ENCODE measurements around the gene TSSK2. TPM values are rescaled to one million over a fixed set of nuclear protein-coding genes. Genes with fewer than 3 reads are reported as not detected.

TSSK2 gene
- total and polyA plus RNA-seq, 2 of the 8 experiments (the other 6 are each of a cell fraction or from before 2014, with no cell fraction given): not detected

DNA sequence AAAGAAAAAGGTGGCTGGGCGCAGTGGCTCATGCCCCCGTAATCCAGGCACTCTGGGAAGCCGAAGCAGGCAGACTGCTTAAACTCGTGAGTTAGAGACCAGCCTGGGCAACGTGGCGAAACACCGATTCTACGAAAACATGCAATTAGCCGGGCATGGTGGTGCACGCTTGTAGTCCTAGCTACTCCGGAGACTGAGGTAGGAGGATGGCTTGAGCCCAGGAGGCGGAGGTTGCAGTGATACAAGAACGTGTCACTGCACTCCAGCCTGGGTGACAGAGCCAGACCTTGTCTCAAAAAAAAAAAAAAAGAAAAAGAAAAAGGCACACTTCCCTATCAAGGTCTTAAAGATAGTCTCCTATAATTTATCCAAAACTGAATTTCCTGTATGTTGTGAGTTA, 48.3 kb upstream of the TSSK2 start:
- Histone ChIP-seq H2AK5ac (ENCODE audit: low read depth, low read length) (no peak overlapping the region), H3K56ac (replicated peaks; ENCODE audit: insufficient read length, low read depth, low read length) (no peak overlapping the region), H2BK15ac (ENCODE audit: low read length) (no peak overlapping the region), H2BK20ac (ENCODE audit: low read length) (no peak overlapping the region), H2BK12ac (ENCODE audit: low read depth, low read length) (no peak overlapping the region), H3K23me2 (ENCODE audit: low read depth, low read length) (no peaks in the 10 kb centered on the region), H3K4me3 (ENCODE audit: extremely low read depth in 1 of 4, insufficient read depth in 2 of 4, low read depth in 3 of 4, low read length in 4 of 4) (no peak overlapping the region), H3K18ac (ENCODE audit: extremely low read depth, low read length) (no peak overlapping the region), H3K14ac (ENCODE audit: insufficient read length) (no peak overlapping the region), H2BK5ac (ENCODE audit: low read depth, low read length) (no peak overlapping the region), H3K9me3 (ENCODE audit: insufficient read depth in 2 of 2, low read depth in 1 of 2, low read length in 1 of 2) (peaks cover 0 to 6% of the 10 kb centered on the region in 2 experiments; a peak in 1 of 4 replicates), H2AFZ (ENCODE audit: low read length) (no peak overlapping the region), H3K27ac (ENCODE audit: low read depth, low read length) (no peak overlapping the region), H3K9ac (replicated peaks in 1 of 4; ENCODE audit: extremely low read depth in 1 of 4, low read depth in 3 of 4, low read length in 3 of 4) (no peak overlapping the region), H3K79me1 (ENCODE audit: low read depth, low read length) (no peaks in the 10 kb centered on the region; the same call in 1 of the 2 replicates), H3K27me3 (replicated peaks in 1 of 4; ENCODE audit: control insufficient read depth in 3 of 4, extremely low read depth in 1 of 4, insufficient read depth in 3 of 4, low read length in 3 of 4) (no peaks in the 10 kb centered on the region), H4K91ac (replicated peaks; ENCODE audit: insufficient read length, low read length) (no peak overlapping the region), H3K23ac (ENCODE audit: insufficient read length) (no peak overlapping the region), H3K4me1 (replicated peaks in 1 of 4; ENCODE audit: control insufficient read depth in 3 of 4, insufficient read depth in 4 of 4, low read length in 3 of 4) (peaks cover 0 to 3% (median 0%) of the 10 kb centered on the region in 4 experiments; a peak in 1 of 7 replicates), H4K5ac (ENCODE audit: insufficient read length, low read depth, low read length) (no peak overlapping the region), H3K4ac (replicated peaks; ENCODE audit: insufficient read length, low read depth, low read length) (no peak overlapping the region), H4K20me1 (replicated peaks in 1 of 2; ENCODE audit: control insufficient read depth in 1 of 2, insufficient read depth in 2 of 2, low read length in 2 of 2) (peaks cover 5 to 7% of the 10 kb centered on the region in 2 experiments), H3K79me2 (ENCODE audit: control insufficient read depth in 1 of 2, insufficient read depth in 2 of 2, low read length in 2 of 2) (peaks cover 0 to 6% of the 10 kb centered on the region in 2 experiments; a peak in 2 of 4 replicates), H4K8ac (ENCODE audit: extremely low read depth, insufficient read depth, low read length) (no peak overlapping the region), H3K4me2 (ENCODE audit: insufficient read depth in 1 of 2, low read depth in 2 of 2, low read length in 2 of 2) (no peak overlapping the region), H3K36me3 (ENCODE audit: control insufficient read depth in 2 of 4, insufficient read depth in 4 of 4, low read length in 3 of 4) (peaks cover 0 to 6% (median 2%) of the 10 kb centered on the region in 4 experiments; a peak in 2 of 8 replicates), H2BK120ac (replicated peaks; ENCODE audit: low read depth, low read length) (no peak overlapping the region)
- no peak for DNase-seq (ENCODE audit: low read depth in 1 of 2, low spot score in 2 of 2)
- CTCF ChIA-PET (ENCODE audit: partially characterized antibody): no interaction called here
- no peak for FAIRE-seq
- 92% methylated on average over 13 of the region's 13 CpGs; no CpG with 5 or more reads in 1 of the 2 experiments for WGBS, 2 experiments (ENCODE audit: extremely low coverage in 1 of 2, insufficient coverage in 1 of 2, insufficient read length in 1 of 2, insufficient replicate concordance in 2 of 2, low coverage in 1 of 2, low lambda C conversion rate in 2 of 2, missing lambda C conversion rate in 1 of 2)
- no peak for TF ChIP-seq EGR1 (IDR thresholded peaks at IDR 0.05; ENCODE audit: borderline replicate concordance, low read depth, low read length)
- no peak for TF ChIP-seq CREB1 (IDR thresholded peaks at IDR 0.05)
- TF ChIP-seq, protein P1, sequence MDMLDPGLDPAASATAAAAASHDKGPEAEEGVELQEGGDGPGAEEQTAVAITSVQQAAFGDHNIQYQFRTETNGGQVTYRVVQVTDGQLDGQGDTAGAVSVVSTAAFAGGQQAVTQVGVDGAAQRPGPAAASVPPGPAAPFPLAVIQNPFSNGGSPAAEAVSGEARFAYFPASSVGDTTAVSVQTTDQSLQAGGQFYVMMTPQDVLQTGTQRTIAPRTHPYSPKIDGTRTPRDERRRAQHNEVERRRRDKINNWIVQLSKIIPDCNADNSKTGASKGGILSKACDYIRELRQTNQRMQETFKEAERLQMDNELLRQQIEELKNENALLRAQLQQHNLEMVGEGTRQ (IDR thresholded peaks at IDR 0.05; ENCODE audit: low read length): no peak
- TF ChIP-seq, protein P2, sequence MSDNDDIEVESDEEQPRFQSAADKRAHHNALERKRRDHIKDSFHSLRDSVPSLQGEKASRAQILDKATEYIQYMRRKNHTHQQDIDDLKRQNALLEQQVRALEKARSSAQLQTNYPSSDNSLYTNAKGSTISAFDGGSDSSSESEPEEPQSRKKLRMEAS (IDR thresholded peaks at IDR 0.05): no peak
- no peak for TF ChIP-seq BRCA1 (IDR thresholded peaks at IDR 0.05; ENCODE audit: low read depth, low read length)
- TF ChIP-seq, protein P3, sequence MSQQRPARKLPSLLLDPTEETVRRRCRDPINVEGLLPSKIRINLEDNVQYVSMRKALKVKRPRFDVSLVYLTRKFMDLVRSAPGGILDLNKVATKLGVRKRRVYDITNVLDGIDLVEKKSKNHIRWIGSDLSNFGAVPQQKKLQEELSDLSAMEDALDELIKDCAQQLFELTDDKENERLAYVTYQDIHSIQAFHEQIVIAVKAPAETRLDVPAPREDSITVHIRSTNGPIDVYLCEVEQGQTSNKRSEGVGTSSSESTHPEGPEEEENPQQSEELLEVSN (IDR thresholded peaks at IDR 0.05): no peak
- TF ChIP-seq EZH2 (IDR thresholded peaks at IDR 0.05; ENCODE audit: low read depth, low read length, severe bottlenecking): no peak
- no peak for TF ChIP-seq SUZ12 (IDR thresholded peaks at IDR 0.05; ENCODE audit: low read length)
- TF ChIP-seq KDM1A (IDR thresholded peaks at IDR 0.05; ENCODE audit: borderline replicate concordance, low read length): no peak
- TF ChIP-seq CEBPB (IDR thresholded peaks at IDR 0.05; ENCODE audit: low read depth, low read length): no peak
- no peak for TF ChIP-seq ZNF274 (IDR thresholded peaks at IDR 0.05; ENCODE audit: borderline replicate concordance, extremely low read depth, low read length)
- TF ChIP-seq EP300 (IDR thresholded peaks at IDR 0.05; ENCODE audit: borderline replicate concordance in 1 of 2, low read depth in 2 of 2, low read length in 2 of 2): no peak
- POLR2A ChIA-PET (ENCODE audit: partially characterized antibody): no interaction called here

Data from H1 (cell line).